K562 (cell line): ENCODE data around the gene GSG1. TPM values are rescaled to one million over a fixed set of nuclear protein-coding genes. Genes with fewer than 3 reads are reported as not detected.

Experiments used
- ATAC-seq: fragments of 200-7000 bp; cut with Tn5 transposase; 3 replicates; pipeline ENCODE4 v1.9.1; 2020; ENCODE audit warnings: moderate library complexity
- BruUV-seq: library from RNA; stranded (reverse); fragments of 400-500 nt; replicated peaks from 2 replicates; lab custom pipeline; 2021; lab: Mats Ljungman, UMichigan
- CTCF ChIA-PET: fragments of 300-600 bp; formaldehyde crosslinking; extraction: SDS; loops from one replicate; lab custom pipeline; 2021; ENCODE audit warnings: low intra/inter-chr PET ratio; lab: Yijun Ruan, JAX
- POLR2A ChIA-PET: fragments of 300-600, 350-650 bp; sonication (Branson Sonifier 250); formaldehyde crosslinking; extraction: SDS; loops from one replicate; lab custom pipeline; 2021; ENCODE audit warnings: antibody characterized with exemption, inconsistent platforms; lab: Yijun Ruan, JAX
- DNase-seq, 4 experiments: peaks; one replicate each; pipeline versions ENCODE4 v3.0.0 to v3.0.0-alpha.2; 2011 to 2018; ENCODE audit warnings: low spot score in 3 of 4, mixed read lengths in 3 of 4; ENCODE audit errors: extremely low read depth in 1 of 4
- FAIRE-seq: peaks from 2 replicates; lab custom pipeline; 2011; peaks lifted over from hg19 to GRCh38; lab: Jason Lieb, UNC
- H2AFZ ChIP-seq: 2 replicates; pipeline ENCODE4 v1.6.0; 2011; ENCODE audit warnings: low read depth, low read length, control low read depth, inconsistent platforms
- H3K27ac ChIP-seq: fragments of 200-600 bp; 3 replicates; pipeline ENCODE4 v1.8.0; 2011; ENCODE audit warnings: low read depth, mild to moderate bottlenecking, control low read depth, inconsistent platforms, low read length, moderate library complexity, mixed read lengths; ENCODE audit errors: extremely low read depth
- H3K27me3 ChIP-seq, 2 experiments: fragments of 300-600 bp in 1 of 2; 2 replicates in 1 of 2; 3 replicates in 1 of 2; pipeline versions ENCODE4 v1.6.0 to v1.8.0; 2011; ENCODE audit warnings: inconsistent platforms in 2 of 2, low read length in 2 of 2, mild to moderate bottlenecking in 1 of 2, mixed read lengths in 1 of 2, moderate library complexity in 1 of 2; ENCODE audit not compliant: control insufficient read depth in 2 of 2, insufficient read depth in 2 of 2
- H3K36me3 ChIP-seq: fragments of 300-600 bp; 3 replicates; pipeline ENCODE4 v1.8.0; 2011; ENCODE audit warnings: mild to moderate bottlenecking, low read length, inconsistent platforms; ENCODE audit not compliant: control insufficient read depth, insufficient read depth
- H3K4me1 ChIP-seq, 2 experiments: fragments of 200-600 bp in 1 of 2; replicated peaks in 1 of 2; 2 replicates in 1 of 2; 3 replicates in 1 of 2; pipeline versions ENCODE4 v1.5.1 to v1.8.0; 2011; ENCODE audit warnings: inconsistent platforms in 2 of 2, low read length in 2 of 2, mild to moderate bottlenecking in 1 of 2, mixed read lengths in 1 of 2, moderate library complexity in 1 of 2; ENCODE audit not compliant: control insufficient read depth in 2 of 2, insufficient read depth in 2 of 2
- H3K4me2 ChIP-seq: 2 replicates; pipeline ENCODE4 v1.6.1; 2011; ENCODE audit warnings: low read length, control low read depth, inconsistent platforms, mixed read lengths; ENCODE audit not compliant: insufficient read depth
- H3K4me3 ChIP-seq: fragments of 200-600 bp; sonication (generic), shearing (Covaris generic); 2 replicates; pipeline ENCODE4 v1.5.1; 2016; ENCODE audit warnings: control low read depth, inconsistent platforms
- H3K79me2 ChIP-seq: fragments of 200-600 bp; 3 replicates; pipeline ENCODE4 v1.8.0; 2011; ENCODE audit warnings: low read length, inconsistent platforms; ENCODE audit not compliant: control insufficient read depth, insufficient read depth
- H3K9ac ChIP-seq, 2 experiments: 2 replicates each; pipeline versions ENCODE4 v1.6.0 to v1.6.1; 2011; ENCODE audit warnings: low read depth in 2 of 2, low read length in 2 of 2, control low read depth in 1 of 2, inconsistent platforms in 1 of 2, mild to moderate bottlenecking in 1 of 2, mixed read lengths in 1 of 2; ENCODE audit not compliant: insufficient read depth in 1 of 2
- H3K9me1 ChIP-seq: one replicate; pipeline ENCODE4 v1.6.0; 2011; ENCODE audit warnings: inconsistent platforms, mild to moderate bottlenecking, low read length, moderate library complexity; ENCODE audit not compliant: control insufficient read depth, insufficient read depth
- H3K9me3 ChIP-seq: replicated peaks from 2 replicates; pipeline ENCODE4 v1.5.1; 2011; ENCODE audit warnings: low read depth, low read length, inconsistent platforms; ENCODE audit not compliant: control insufficient read depth, insufficient read depth
- H4K20me1 ChIP-seq: replicated peaks from 2 replicates; pipeline ENCODE4 v1.6.1; 2011; ENCODE audit warnings: low read length, inconsistent platforms, mixed read lengths; ENCODE audit not compliant: control insufficient read depth, insufficient read depth
- E2F6 ChIP-seq, 2 experiments: IDR thresholded peaks; 2 replicates each; pipeline ENCODE4 v1.6.1; 2011; ENCODE audit warnings: borderline replicate concordance in 1 of 2, control low read depth in 1 of 2, low read depth in 1 of 2, low read length in 1 of 2, mild to moderate bottlenecking in 1 of 2, mixed read lengths in 1 of 2, moderate library complexity in 1 of 2; ENCODE audit not compliant: insufficient read depth in 1 of 2, insufficient read length in 1 of 2, poor library complexity in 1 of 2, severe bottlenecking in 1 of 2; ENCODE audit errors: extremely low read depth in 1 of 2
- JUN ChIP-seq, 2 experiments: sonication (generic) in 1 of 2; formaldehyde crosslinking in 1 of 2; IDR thresholded peaks; 2 replicates each; pipeline versions ENCODE4 v1.6.1 to v1.8.0; 2012 to 2022; ENCODE audit warnings: borderline replicate concordance in 2 of 2, mild to moderate bottlenecking in 2 of 2, improper control_type of control experiment in 1 of 2, low read depth in 1 of 2, low read length in 1 of 2, missing genetic modification reagents in 1 of 2
- PML ChIP-seq: IDR thresholded peaks from 2 replicates; pipeline ENCODE4 v1.6.1; 2012; ENCODE audit warnings: low read length, inconsistent platforms
- PRPF4 ChIP-seq: fragments of 200-400 bp; formaldehyde crosslinking; IDR thresholded peaks from one replicate; pipeline ENCODE4 v1.6.1; 2017; ENCODE audit warnings: low read length, low read depth, mild to moderate bottlenecking; ENCODE audit not compliant: insufficient read depth, poor library complexity, severe bottlenecking
- PTBP1 ChIP-seq: fragments of 200-400 bp; formaldehyde crosslinking; IDR thresholded peaks from 2 replicates; pipeline ENCODE4 v1.6.1; 2017; ENCODE audit warnings: low read depth, low read length
- STAT5A ChIP-seq: IDR thresholded peaks from 2 replicates; pipeline ENCODE4 v1.6.1; 2012; ENCODE audit warnings: low read length, inconsistent platforms, borderline replicate concordance
- U2AF1 ChIP-seq: fragments of 200-400 bp; formaldehyde crosslinking; optimal IDR thresholded peaks from 2 replicates; pipeline ENCODE3; 2017; ENCODE audit warnings: mild to moderate bottlenecking, low read depth, low read length, moderate library complexity
- ZBTB12 ChIP-seq: fragments of 250-450 bp; sonication (Bioruptor Pico); IDR thresholded peaks from 2 replicates; pipeline ENCODE4 v1.4.0; 2020
- ZKSCAN3 ChIP-seq: fragments of 250-450 bp; sonication (Bioruptor Pico); IDR thresholded peaks from 2 replicates; pipeline ENCODE4 v1.4.0; 2020
- ZNF57 ChIP-seq: fragments of 450-650 bp; formaldehyde crosslinking; IDR thresholded peaks from 2 replicates; pipeline ENCODE4 v1.4.0; 2020; ENCODE audit warnings: mild to moderate bottlenecking, moderate library complexity
- ZNF589 ChIP-seq: fragments of 200-800 bp; sonication (Bioruptor generic); IDR thresholded peaks from 2 replicates; pipeline ENCODE4 v1.6.1; 2016; ENCODE audit warnings: low read depth, missing genetic modification characterization, missing compliant biosample characterization
- ZNF707 ChIP-seq: fragments of 250-450 bp; sonication (Bioruptor Pico); conservative IDR thresholded peaks from 2 replicates; pipeline ENCODE4 v1.8.0; 2022; ENCODE audit warnings: inconsistent platforms, mild to moderate bottlenecking, moderate library complexity
- ZZZ3 ChIP-seq: fragments of 450-650 bp; IDR thresholded peaks from 2 replicates; pipeline ENCODE4 v1.6.1; 2016; ENCODE audit warnings: antibody characterized with exemption, mild to moderate bottlenecking, moderate library complexity
- WGBS: fragments of 100-300 bp; shearing (Covaris generic); methylation state at CpG from one replicate; pipeline ENCODE4 v1.1.6; 2016; ENCODE audit warnings: low coverage, mixed read lengths; ENCODE audit not compliant: insufficient coverage; ENCODE audit errors: missing lambda C conversion rate; 5-methylcytosine and 5-hydroxymethylcytosine counted together
- in situ Hi-C: fragments of 300-500 bp; cut with MboI; formaldehyde crosslinking; loops from 4 replicates; pipeline ENCODE4 v1.15.0; 2018; ENCODE audit warnings: inconsistent platforms, mixed read lengths
- intact Hi-C: fragments of 100-400 bp; cut with micrococcal nuclease; formaldehyde crosslinking; loops from 2 replicates; pipeline ENCODE4 v1.14.2; 2022
- polyA plus RNA-seq, 8 experiments: library from polyadenylated mRNA; depleted of rRNA in 4 of 8; stranded (reverse) in 5 of 8; unstranded in 3 of 8; fragments of >200 nt; fragmentation: Nextera tagmentation in 2 of 8; fragmentation: Illumina TruSeq in 1 of 8; extraction: Ambion mirVana in 2 of 8; extraction: Trizol in 1 of 8; gene quantifications; 2 replicates each; pipeline versions ENCODE4 v1.2.1 to v1.2.3, GENCODE V29; 2011 to 2014; ENCODE audit warnings: inconsistent platforms in 1 of 8, missing spikeins in 1 of 8
- total RNA-seq, 7 experiments: library from RNA; depleted of rRNA in 6 of 7; stranded (reverse); fragments of >200 nt in 6 of 7; fragmentation: Illumina TruSeq in 2 of 7; extraction: Trizol in 2 of 7; gene quantifications; 2 replicates each; pipeline versions ENCODE4 v1.2.1 to v1.2.3, GENCODE V29; 2011 to 2021; ENCODE audit warnings: low replicate concordance in 1 of 7
- TF ChIP-seq, protein P1 (sequence below): fragments of 250-450 bp; sonication (Bioruptor Pico); IDR thresholded peaks from 2 replicates; pipeline ENCODE4 v1.4.0; 2020; ENCODE audit warnings: mild to moderate bottlenecking

GSG1 gene
- total and polyA plus RNA-seq, 9 of the 15 experiments (the other 6 are each of a cell fraction or from before 2014, with no cell fraction given): not detected

DNA sequence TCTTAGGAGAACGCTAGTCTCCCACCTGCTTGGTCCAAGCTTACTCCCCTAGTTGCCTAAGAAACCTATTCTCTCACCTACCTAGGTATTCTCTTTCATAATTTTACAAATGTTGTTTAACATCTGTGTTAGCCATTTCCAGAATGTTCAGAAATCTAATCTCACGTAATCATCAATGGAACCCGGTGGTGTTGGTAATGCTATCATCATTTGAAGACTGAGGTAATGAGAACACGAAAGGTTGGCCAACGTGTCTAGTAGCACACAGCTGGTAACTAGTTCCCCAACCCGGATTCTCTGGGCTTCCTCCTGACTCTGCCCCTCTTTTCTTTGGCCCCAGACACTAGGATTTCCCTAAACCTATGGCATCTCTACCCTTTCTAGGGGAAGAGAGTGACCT is 49.3 kb upstream of the GSG1 start:
- intact Hi-C loops: no loop called here
- H3K4me3 ChIP-seq: no peak overlapping the region
- in situ Hi-C loops: no loop called here
- no peaks in the 10 kb centered on the region for H3K27me3 ChIP-seq
- DNase-seq (no peak), FAIRE-seq (no peak), ATAC-seq (no peak)
- H3K36me3 ChIP-seq: no peaks in the 10 kb centered on the region
- no TSS peak for BruUV-seq
- H3K9me1 ChIP-seq: no peaks in the 10 kb centered on the region
- TF ChIP-seq STAT5A (no peak), E2F6 (IDR thresholded peaks at IDR 0.05; ENCODE audit: borderline replicate concordance in 1 of 2, extremely low read depth in 1 of 2, insufficient read depth in 1 of 2, insufficient read length in 1 of 2, low read depth in 1 of 2, low read length in 1 of 2, poor library complexity in 1 of 2, severe bottlenecking in 1 of 2) (no peak), ZZZ3 (no peak), JUN (IDR thresholded peaks at IDR 0.05; ENCODE audit: borderline replicate concordance, low read depth, low read length) (no peak), JUN (CRISPR knock-in tag; IDR thresholded peaks at IDR 0.05; ENCODE audit: borderline replicate concordance) (no peak), ZKSCAN3 (no peak), ZNF57 (CRISPR knock-in tag) (no peak), PTBP1 (no peak), PRPF4 (no peak), ZNF707 (CRISPR knock-in tag) (no peak), ZBTB12 (no peak), ZNF589 (no peak), PML (no peak), U2AF1 (no peak)
- TF ChIP-seq, protein P1, sequence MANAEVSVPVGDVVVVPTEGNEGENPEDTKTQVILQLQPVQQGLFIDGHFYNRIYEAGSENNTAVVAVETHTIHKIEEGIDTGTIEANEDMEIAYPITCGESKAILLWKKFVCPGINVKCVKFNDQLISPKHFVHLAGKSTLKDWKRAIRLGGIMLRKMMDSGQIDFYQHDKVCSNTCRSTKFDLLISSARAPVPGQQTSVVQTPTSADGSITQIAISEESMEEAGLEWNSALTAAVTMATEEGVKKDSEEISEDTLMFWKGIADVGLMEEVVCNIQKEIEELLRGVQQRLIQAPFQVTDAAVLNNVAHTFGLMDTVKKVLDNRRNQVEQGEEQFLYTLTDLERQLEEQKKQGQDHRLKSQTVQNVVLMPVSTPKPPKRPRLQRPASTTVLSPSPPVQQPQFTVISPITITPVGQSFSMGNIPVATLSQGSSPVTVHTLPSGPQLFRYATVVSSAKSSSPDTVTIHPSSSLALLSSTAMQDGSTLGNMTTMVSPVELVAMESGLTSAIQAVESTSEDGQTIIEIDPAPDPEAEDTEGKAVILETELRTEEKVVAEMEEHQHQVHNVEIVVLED (CRISPR knock-in tag): no peak
- 0% methylated on average over 6 of the region's 6 CpGs for WGBS
- POLR2A ChIA-PET: interaction anchor here (0.7 kb wide), 1 partner anchor 15 kb away, joined by 3 read pairs; no protein-coding TSS in a partner anchor
- no peak overlapping the region for H3K27ac ChIP-seq
- no peak overlapping the region for H2AFZ ChIP-seq
- CTCF ChIA-PET: no interaction called here
- no peak overlapping the region for H3K4me2 ChIP-seq
- no peak overlapping the region for H3K9ac ChIP-seq
- no peaks in the 10 kb centered on the region for H3K4me1 ChIP-seq
- H3K9me3 ChIP-seq: no peaks in the 10 kb centered on the region
- no peaks in the 10 kb centered on the region for H4K20me1 ChIP-seq
- no peaks in the 10 kb centered on the region for H3K79me2 ChIP-seq
